ENCODE measurements around the gene DOK3.

DOK3 gene

GRCh38 chr5:177509381-177509951 is at the start of gene DOK3:
DOK3 (minus strand) TSS chr5:177509826; CDS start chr5:177509540, 286 bp downstream.
- DNase-seq = no peak

GRCh38 chr5:177557796-177558195 is 48.2 kb upstream of the DOK3 start:
- no peak for DNase-seq

GRCh38 chr5:177557041-177557647 is 47.5 kb upstream of the DOK3 start:
- peak; percentile 23 for DNase-seq

- no peak for DNase-seq
Measured at GRCh38 chr5:177555665-177556064, 46.0 kb upstream of the DOK3 start.

GRCh38 chr5:177555228-177555627 is 45.6 kb upstream of the DOK3 start:
- no peak for DNase-seq

- peak; percentile 97 for DNase-seq
Measured at GRCh38 chr5:177554474-177555111, 45.0 kb upstream of the DOK3 start, which contains the start of gene FAM193B. FAM193B (minus strand) TSS chr5:177554563; CDS start chr5:177554458, 105 bp downstream.

GRCh38 chr5:177553671-177554429 is 44.2 kb upstream of the DOK3 start:
- DNase-seq = peak; percentile 57

GRCh38 chr5:177552839-177553455 is 43.3 kb upstream of the DOK3 start:
- no peak for DNase-seq

- DNase-seq = no peak
Measured at GRCh38 chr5:177550122-177550521, 40.5 kb upstream of the DOK3 start.

- DNase-seq = no peak
Measured at GRCh38 chr5:177548495-177548894, 38.9 kb upstream of the DOK3 start.

- no peak for DNase-seq
Measured at GRCh38 chr5:177547736-177548135, 38.1 kb upstream of the DOK3 start.

GRCh38 chr5:177546258-177546741 is 36.7 kb upstream of the DOK3 start:
- no peak for DNase-seq

GRCh38 chr5:177545487-177546257 is 36.0 kb upstream of the DOK3 start:
- no peak for DNase-seq

- no peak for DNase-seq
Measured at GRCh38 chr5:177542816-177543465, 33.3 kb upstream of the DOK3 start.

- no peak for DNase-seq
Measured at GRCh38 chr5:177540438-177540837, 30.8 kb upstream of the DOK3 start.

GRCh38 chr5:177539411-177539810 is 29.8 kb upstream of the DOK3 start:
- DNase-seq = no peak

GRCh38 chr5:177538876-177539275 is 29.2 kb upstream of the DOK3 start:
- no peak for DNase-seq

- DNase-seq = no peak
Measured at GRCh38 chr5:177537389-177538361, 28.0 kb upstream of the DOK3 start.

- DNase-seq = no peak
Measured at GRCh38 chr5:177536386-177536785, 26.8 kb upstream of the DOK3 start.

- no peak for DNase-seq
Measured at GRCh38 chr5:177535125-177535524, 25.5 kb upstream of the DOK3 start.
